HepG2 (cell line): Measurements from ENCODE around the gene ZKSCAN1. TPM values are rescaled to one million over a fixed set of nuclear protein-coding genes. Genes with fewer than 3 reads are reported as not detected.
A peak's percentile ranks its signal among the peaks of the same experiment; 100 is the strongest.

Experiments
- ADNP ChIP-seq: sonication (generic); formaldehyde crosslinking; IDR thresholded peaks from 2 replicates; pipeline ENCODE4 v1.4.0; 2020; ENCODE audit warnings: missing genetic modification reagents
- AFF4 ChIP-seq: sonication (generic); formaldehyde crosslinking; IDR thresholded peaks from 2 replicates; pipeline ENCODE4 v1.4.0; 2020; ENCODE audit warnings: missing genetic modification reagents
- DZIP1 ChIP-seq: sonication (generic); formaldehyde crosslinking; IDR thresholded peaks from 2 replicates; pipeline ENCODE4 v1.5.0; 2020; ENCODE audit warnings: mild to moderate bottlenecking, missing genetic modification reagents
- HNF1B ChIP-seq: sonication (generic); formaldehyde crosslinking; IDR thresholded peaks from 2 replicates; pipeline ENCODE4 v1.5.1; 2020; ENCODE audit warnings: mild to moderate bottlenecking, moderate library complexity, missing genetic modification reagents
- HNRNPK ChIP-seq: fragments of 200-400 bp; formaldehyde crosslinking; IDR thresholded peaks from 2 replicates; pipeline ENCODE4 v1.6.1; 2018; ENCODE audit warnings: low read length, low read depth, moderate library complexity, mild to moderate bottlenecking; ENCODE audit not compliant: poor library complexity, severe bottlenecking
- KLF9 ChIP-seq: IDR thresholded peaks from 2 replicates; pipeline ENCODE4 v1.6.1; 2016; ENCODE audit warnings: low read depth
- KMT2A ChIP-seq: sonication (generic); formaldehyde crosslinking; IDR thresholded peaks from 2 replicates; pipeline ENCODE4 v1.4.0; 2020; ENCODE audit warnings: missing genetic modification reagents
- MAFG ChIP-seq: sonication (generic); formaldehyde crosslinking; IDR thresholded peaks from 2 replicates; pipeline ENCODE4 v1.5.1; 2020; ENCODE audit warnings: mild to moderate bottlenecking, missing genetic modification reagents
- MEF2D ChIP-seq: sonication (generic); formaldehyde crosslinking; IDR thresholded peaks from 2 replicates; pipeline ENCODE4 v1.5.1; 2020; ENCODE audit warnings: mild to moderate bottlenecking, missing genetic modification reagents
- NR2F2 ChIP-seq: IDR thresholded peaks from 2 replicates; pipeline ENCODE4 v1.6.1; 2012; ENCODE audit warnings: low read depth, inconsistent platforms, borderline replicate concordance
- PRMT3 ChIP-seq: sonication (generic); formaldehyde crosslinking; IDR thresholded peaks from 2 replicates; pipeline ENCODE4 v1.8.1; 2022; ENCODE audit warnings: low read depth, mild to moderate bottlenecking, moderate library complexity, missing genetic modification reagents, borderline replicate concordance
- RCOR2 ChIP-seq: IDR thresholded peaks from 2 replicates; pipeline ENCODE4 v1.6.1; 2016; ENCODE audit warnings: missing biosample characterization, missing genetic modification reagents
- RXRB ChIP-seq: IDR thresholded peaks from 2 replicates; pipeline ENCODE4 v1.6.1; 2016; ENCODE audit warnings: borderline replicate concordance, missing genetic modification reagents, missing compliant biosample characterization
- TP53 ChIP-seq: sonication (generic); formaldehyde crosslinking; conservative IDR thresholded peaks from 2 replicates; pipeline ENCODE4 v1.4.0; 2020; ENCODE audit warnings: missing genetic modification reagents
- ZBTB20 ChIP-seq: sonication (generic); formaldehyde crosslinking; IDR thresholded peaks from 2 replicates; pipeline ENCODE4 v1.8.1; 2023; ENCODE audit warnings: missing genetic modification reagents, low read depth, mild to moderate bottlenecking, borderline replicate concordance
- ZBTB3 ChIP-seq: sonication (generic); formaldehyde crosslinking; IDR thresholded peaks from 2 replicates; pipeline ENCODE4 v1.4.0; 2020; ENCODE audit warnings: low read depth, mild to moderate bottlenecking, moderate library complexity, missing genetic modification reagents, borderline replicate concordance
- ZFY ChIP-seq: sonication (generic); formaldehyde crosslinking; IDR thresholded peaks from 2 replicates; pipeline ENCODE4 v1.4.0; 2020; ENCODE audit warnings: missing genetic modification reagents
- ZNF121 ChIP-seq: sonication (generic); formaldehyde crosslinking; IDR thresholded peaks from 2 replicates; pipeline ENCODE4 v1.5.0; 2020; ENCODE audit warnings: mild to moderate bottlenecking, missing genetic modification reagents
- ZNF383 ChIP-seq: sonication (generic); formaldehyde crosslinking; IDR thresholded peaks from 2 replicates; pipeline ENCODE4 v1.4.0; 2020; ENCODE audit warnings: missing genetic modification reagents, mild to moderate bottlenecking, borderline replicate concordance
- ZNF580 ChIP-seq: IDR thresholded peaks from 2 replicates; pipeline ENCODE4 v1.6.1; 2016; ENCODE audit warnings: low read depth, borderline replicate concordance
- ZNF775 ChIP-seq: sonication (generic); formaldehyde crosslinking; IDR thresholded peaks from 2 replicates; pipeline ENCODE4 v1.4.0; 2020; ENCODE audit warnings: missing genetic modification reagents, mild to moderate bottlenecking, moderate library complexity, borderline replicate concordance
- polyA plus RNA-seq, 8 experiments: library from polyadenylated mRNA; depleted of rRNA in 3 of 8; stranded (reverse) in 7 of 8; unstranded in 1 of 8; fragments of >200 nt; fragmentation: Illumina TruSeq in 4 of 8; extraction: Trizol in 4 of 8; gene quantifications; 2 replicates each; pipeline versions ENCODE4 v1.2.1 to v1.2.3, GENCODE V29; 2011 to 2016; ENCODE audit warnings: low read depth in 4 of 8, missing spikeins in 1 of 8, mixed read lengths in 1 of 8; ENCODE audit not compliant: insufficient read depth in 1 of 8
- total RNA-seq, 5 experiments: library from RNA; depleted of rRNA; stranded (reverse); fragments of >200 nt; fragmentation: Illumina TruSeq; extraction: Trizol; gene quantifications; 2 replicates each; pipeline ENCODE4 v1.2.3, GENCODE V29; 2016; ENCODE audit warnings: low read depth in 1 of 5

The ZKSCAN1 gene
- total and polyA plus RNA-seq, 2 of the 13 experiments (the other 11 are each of a cell fraction or from before 2014, with no cell fraction given): 46.4 to 60.6 TPM

- TF ChIP-seq AFF4 (CRISPR knock-in tag) (no peak), RXRB (CRISPR knock-in tag) (no peak), MEF2D (CRISPR knock-in tag) (no peak), KLF9 (no peak), KMT2A (CRISPR knock-in tag) (no peak; the same call in 1 of the 2 replicates), MAFG (CRISPR knock-in tag) (no peak), ZNF121 (no peak), ZNF383 (no peak), HNF1B (CRISPR knock-in tag) (no peak), ZNF580 (CRISPR knock-in tag) (0 out of 2 replicates have a peak, but pooled peaks have one; percentile 21), RCOR2 (0 out of 2 replicates have a peak, but pooled peaks have one; percentile 48), HNRNPK (no peak), PRMT3 (no peak), ZBTB20 (no peak), TP53 (CRISPR knock-in tag) (no peak), ZFY (no peak), ZBTB3 (CRISPR knock-in tag) (no peak), DZIP1 (CRISPR knock-in tag) (no peak), ADNP (CRISPR knock-in tag) (no peak), NR2F2 (no peak), ZNF775 (CRISPR knock-in tag) (no peak)
Measured at GRCh38 chr7:100000239-100000638, 15.2 kb upstream of the ZKSCAN1 start (continued).
